Endothelial cell of umbilical vein (primary cell): ENCODE measurements around the gene DUSP16. TPM values are rescaled to one million over a fixed set of nuclear protein-coding genes. Genes with fewer than 3 reads are reported as not detected.

ENCODE experiments used
- BruUV-seq: library from RNA; stranded (reverse); fragments of 400-500 nt; replicated peaks from 2 replicates; lab custom pipeline; 2021; lab: Mats Ljungman, UMichigan
- CTCF ChIA-PET: fragments of 300-600, 350-600 bp; sonication (Branson Sonifier 250); formaldehyde crosslinking; loops from one replicate; lab custom pipeline; 2021; ENCODE audit warnings: antibody characterized with exemption, inconsistent platforms; lab: Charles Lee
- POLR2A ChIA-PET: fragments of 300-600, 350-600 bp; sonication (Branson Sonifier 250); formaldehyde crosslinking; loops from one replicate; lab custom pipeline; 2021; ENCODE audit warnings: antibody characterized with exemption, inconsistent platforms; lab: Charles Lee
- DNase-seq: peaks from one replicate; pipeline ENCODE4 v3.0.0-alpha.2; 2011; ENCODE audit warnings: low read depth, low spot score
- FAIRE-seq: peaks from 2 replicates; lab custom pipeline; 2011; peaks lifted over from hg19 to GRCh38; lab: Jason Lieb, UNC
- H2AFZ ChIP-seq: 2 replicates; pipeline ENCODE4 v1.6.0; 2012; ENCODE audit warnings: low read depth, low read length, control low read depth, inconsistent platforms
- H3K27ac ChIP-seq: 2 replicates; pipeline ENCODE4 v1.5.1; 2011; ENCODE audit warnings: low read depth, mild to moderate bottlenecking, control low read depth, low read length, moderate library complexity; ENCODE audit not compliant: insufficient read depth
- H3K27me3 ChIP-seq, 2 experiments: 2 replicates each; pipeline versions ENCODE4 v1.6.0 to v1.6.1; 2011; ENCODE audit warnings: low read length in 2 of 2, mixed read lengths in 1 of 2; ENCODE audit not compliant: control insufficient read depth in 2 of 2, insufficient read depth in 2 of 2
- H3K36me3 ChIP-seq, 2 experiments: 2 replicates in 1 of 2; 3 replicates in 1 of 2; pipeline ENCODE4 v1.5.1; 2011; ENCODE audit warnings: low read length in 2 of 2, mild to moderate bottlenecking in 1 of 2, moderate library complexity in 1 of 2; ENCODE audit not compliant: control insufficient read depth in 2 of 2, insufficient read depth in 2 of 2; ENCODE audit errors: extremely low read depth in 1 of 2
- H3K4me1 ChIP-seq: 3 replicates; pipeline ENCODE4 v1.5.1; 2011; ENCODE audit warnings: mild to moderate bottlenecking, low read length; ENCODE audit not compliant: control insufficient read depth, insufficient read depth; ENCODE audit errors: extremely low read depth
- H3K4me2 ChIP-seq: 2 replicates; pipeline ENCODE4 v1.6.1; 2011; ENCODE audit warnings: low read length, control low read depth, mixed read lengths; ENCODE audit not compliant: insufficient read depth
- H3K4me3 ChIP-seq, 3 experiments: fragments of 200-600 bp in 1 of 3; sonication (generic), shearing (Covaris generic) in 1 of 3; replicated peaks in 1 of 3; 2 replicates each; pipeline ENCODE4 v1.5.1; 2011 to 2016; ENCODE audit warnings: control low read depth in 3 of 3, low read length in 3 of 3, mild to moderate bottlenecking in 2 of 3, inconsistent platforms in 1 of 3, low read depth in 1 of 3, moderate library complexity in 1 of 3; ENCODE audit not compliant: insufficient read depth in 1 of 3
- H3K79me2 ChIP-seq: 2 replicates; pipeline ENCODE4 v1.6.0; 2012; ENCODE audit warnings: low read length, inconsistent platforms; ENCODE audit not compliant: control insufficient read depth, insufficient read depth
- H3K9ac ChIP-seq: replicated peaks from 2 replicates; pipeline ENCODE3; 2011; ENCODE audit warnings: low read length, control low read depth; ENCODE audit not compliant: insufficient read depth; ENCODE audit errors: extremely low read depth
- H3K9me1 ChIP-seq: replicated peaks from 3 replicates; pipeline ENCODE4 v1.6.0; 2011; ENCODE audit warnings: mild to moderate bottlenecking, low read length; ENCODE audit not compliant: control insufficient read depth, insufficient read depth; ENCODE audit errors: extremely low read depth
- H3K9me3 ChIP-seq: replicated peaks from 2 replicates; pipeline ENCODE4 v1.5.1; 2012; ENCODE audit warnings: low read length, inconsistent platforms; ENCODE audit not compliant: control insufficient read depth, insufficient read depth
- H4K20me1 ChIP-seq: replicated peaks from 2 replicates; pipeline ENCODE3; 2011; ENCODE audit warnings: mild to moderate bottlenecking, low read length; ENCODE audit not compliant: control insufficient read depth, insufficient read depth; ENCODE audit errors: extremely low read depth
- CTCF ChIP-seq, 2 donors: IDR thresholded peaks; 1 replicate in 1 of 2; 2 replicates in 1 of 2; pipeline ENCODE4 v1.5.1; 2011; ENCODE audit warnings: low read length in 2 of 2, mild to moderate bottlenecking in 2 of 2, moderate library complexity in 2 of 2, control low read depth in 1 of 2, inconsistent platforms in 1 of 2, low read depth in 1 of 2; ENCODE audit not compliant: insufficient read depth in 1 of 2; ENCODE audit errors: extremely low read depth in 1 of 2
- EZH2 ChIP-seq: IDR thresholded peaks from 2 replicates; pipeline ENCODE4 v1.6.1; 2012; ENCODE audit warnings: borderline replicate concordance, low read depth, mild to moderate bottlenecking, moderate library complexity, low read length, inconsistent platforms; ENCODE audit not compliant: severe bottlenecking
- FOS ChIP-seq: IDR thresholded peaks from 2 replicates; pipeline ENCODE4 v1.6.1; 2011; ENCODE audit warnings: mild to moderate bottlenecking, low read length, moderate library complexity, borderline replicate concordance; ENCODE audit not compliant: insufficient read depth
- GATA2 ChIP-seq: IDR thresholded peaks from 2 replicates; pipeline ENCODE4 v1.7.0; 2011; ENCODE audit warnings: low read depth, mild to moderate bottlenecking, moderate library complexity, mixed read lengths, low read length; ENCODE audit not compliant: insufficient read length, insufficient read depth
- JUN ChIP-seq: IDR thresholded peaks from 2 replicates; pipeline ENCODE4 v1.6.1; 2011; ENCODE audit warnings: borderline replicate concordance, low read depth; ENCODE audit not compliant: insufficient read length, insufficient read depth
- MYC ChIP-seq: IDR thresholded peaks from one replicate; pipeline ENCODE4 v1.6.1; 2011; ENCODE audit warnings: mild to moderate bottlenecking, low read depth, low read length
- POLR2A ChIP-seq: IDR thresholded peaks from 2 replicates; pipeline ENCODE4 v1.6.1; 2012; ENCODE audit warnings: low read depth, mild to moderate bottlenecking, control low read depth, low read length
- POLR2AphosphoS5 ChIP-seq: IDR thresholded peaks from 2 replicates; pipeline ENCODE4 v1.6.1; 2012; ENCODE audit warnings: low read depth, mild to moderate bottlenecking, control low read depth, low read length, moderate library complexity; ENCODE audit not compliant: insufficient read depth
- dilution Hi-C: fragments of 300-500 bp; cut with MboI; formaldehyde crosslinking; loops from one replicate; pipeline ENCODE4 v1.15.0; 2019; ENCODE audit warnings: low sequenced_read_pairs; ENCODE audit not compliant: extremely low pct_ligation_motif_present
- intact Hi-C: fragments of 100-400 bp; cut with micrococcal nuclease; formaldehyde crosslinking; loops from one replicate; pipeline ENCODE4 v1.10.0; 2022
- polyA plus RNA-seq, 4 experiments: library from polyadenylated mRNA; depleted of rRNA in 3 of 4; stranded (reverse) in 3 of 4; unstranded in 1 of 4; fragments of >200 nt; gene quantifications; 2 replicates each; pipeline versions ENCODE4 v1.2.1 to v1.2.3, GENCODE V29; 2011 to 2012; ENCODE audit warnings: missing spikeins in 1 of 4
- total RNA-seq: library from RNA; stranded (reverse); gene quantifications from 2 replicates; pipeline ENCODE4 v1.2.3, GENCODE V29; 2021
- TF ChIP-seq, protein P1 (sequence below): IDR thresholded peaks from 2 replicates; pipeline ENCODE4 v1.6.1; 2011; ENCODE audit not compliant: insufficient read depth, insufficient read length

The DUSP16 gene
- total and polyA plus RNA-seq, 2 donors (not counting 3 experiments of a cell fraction or from before 2014, with no cell fraction given): 7.4 to 19.5 TPM

DNA sequence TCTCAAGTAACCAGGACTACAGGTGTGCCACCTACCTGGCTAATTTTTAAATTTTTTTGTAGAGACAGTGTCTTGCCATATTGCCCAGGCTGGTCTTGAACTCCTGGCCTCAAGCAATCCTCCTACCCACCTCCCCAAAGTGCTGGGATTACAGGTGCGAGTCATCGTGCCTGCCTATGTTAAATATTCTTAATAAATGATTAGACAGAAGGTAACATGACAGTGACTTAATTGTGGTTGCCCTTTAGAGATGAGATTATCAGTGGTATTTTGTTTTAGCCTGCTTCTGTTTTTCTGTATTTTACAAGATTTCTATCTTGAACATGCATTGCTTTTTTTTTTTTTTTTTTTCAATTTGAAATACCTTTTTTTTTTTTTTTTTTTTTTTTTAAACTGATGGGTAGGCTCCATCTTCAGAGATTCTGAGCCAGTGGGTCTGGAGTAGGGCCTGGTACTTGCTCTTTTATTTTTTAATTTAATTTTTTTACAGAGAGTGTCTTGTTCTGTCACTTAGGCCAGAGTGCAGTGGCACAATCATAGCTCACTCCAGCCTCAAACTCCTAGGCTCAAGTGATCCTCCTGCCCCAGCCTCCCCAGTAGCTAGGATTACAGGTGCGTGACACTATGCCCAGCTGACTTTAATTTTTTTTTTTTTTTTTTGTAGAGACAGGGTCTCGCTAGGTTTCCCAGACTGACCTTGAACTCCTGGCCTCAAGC, 117.3 kb downstream of the DUSP16 start:
- CTCF ChIA-PET: no interaction called here
- Histone ChIP-seq H3K27me3 (no peaks in the 10 kb centered on the region), H3K9me1 (no peaks in the 10 kb centered on the region), H3K4me1 (peaks cover 42% of the 10 kb centered on the region), H3K9me3 (no peaks in the 10 kb centered on the region), H3K79me2 (peaks cover 1% of the 10 kb centered on the region), H3K9ac (no peak overlapping the region), H3K36me3 (no peaks in the 10 kb centered on the region), H2AFZ (no peak overlapping the region), H3K4me2 (no peak overlapping the region), H3K27ac (no peak overlapping the region), H3K4me3 (no peak overlapping the region), H4K20me1 (no peaks in the 10 kb centered on the region)
- BruUV-seq: no TSS peak
- POLR2A ChIA-PET: no interaction called here
- FAIRE-seq: no peak
- DNase-seq: no peak
- intact Hi-C loops: no loop called here
- TF ChIP-seq FOS: no peak
- no peak for TF ChIP-seq POLR2A
- no peak for TF ChIP-seq POLR2AphosphoS5
- TF ChIP-seq MYC: no peak
- TF ChIP-seq GATA2: no peak
- no peak for TF ChIP-seq EZH2
- TF ChIP-seq JUN: no peak
- TF ChIP-seq CTCF (IDR thresholded peaks at IDR 0.05; ENCODE audit: extremely low read depth in 1 of 2, insufficient read depth in 1 of 2, low read depth in 1 of 2, low read length in 2 of 2): no peak
- TF ChIP-seq, protein P1, sequence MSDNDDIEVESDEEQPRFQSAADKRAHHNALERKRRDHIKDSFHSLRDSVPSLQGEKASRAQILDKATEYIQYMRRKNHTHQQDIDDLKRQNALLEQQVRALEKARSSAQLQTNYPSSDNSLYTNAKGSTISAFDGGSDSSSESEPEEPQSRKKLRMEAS: no peak
- dilution Hi-C loops: no loop called here
